ENCODE results near the gene MAST1.

MAST1 gene

GRCh38 chr19:12847159-12848139, 9.1 kb downstream of the MAST1 start:
- Histone ChIP-seq H2AFZ (ENCODE audit: low read depth, low read length) (peak overlapping the region; percentile 74), H3K27me3 (ENCODE audit: control insufficient read depth in 1 of 2, insufficient read depth in 1 of 2, low read length in 2 of 2) (peaks cover 22 to 28% of the 10 kb centered on the region in 2 experiments), H3K4ac (ENCODE audit: low read depth in 1 of 2, low read length in 2 of 2) (no peak overlapping the region), H2BK120ac (ENCODE audit: low read depth, low read length) (no peak overlapping the region), H2BK15ac (ENCODE audit: low read depth, poor library complexity, severe bottlenecking) (no peak overlapping the region), H3K9ac (ENCODE audit: low read length) (peak overlapping the region; percentile 73), H3K18ac (ENCODE audit: low read depth in 1 of 2, low read length in 2 of 2) (peak overlapping the region; percentile 38 to 40), H2BK5ac (ENCODE audit: low read depth, low read length, poor library complexity, severe bottlenecking) (no peak overlapping the region), H2AK5ac (ENCODE audit: low read length, severe bottlenecking) (no peak overlapping the region), H3K4me2 (ENCODE audit: low read length, poor library complexity, severe bottlenecking) (peak overlapping the region; percentile 64), H2BK12ac (ENCODE audit: low read length in 2 of 2) (peak overlapping the region in 1 of 2 experiments; percentile 38), H3K27ac (ENCODE audit: low read length, poor library complexity, severe bottlenecking) (no peak overlapping the region), H3K4me1 (ENCODE audit: control insufficient read depth, insufficient read depth, low read depth, low read length) (peaks cover 9% of the 10 kb centered on the region), H3K79me1 (replicated peaks; ENCODE audit: low read length, poor library complexity, severe bottlenecking) (no peaks in the 10 kb centered on the region), H4K91ac (ENCODE audit: low read length) (no peak overlapping the region), H3K9me3 (ENCODE audit: control insufficient read depth, low read length) (no peaks in the 10 kb centered on the region), H3K14ac (ENCODE audit: low read length in 2 of 2) (no peak overlapping the region), H3K4me3 (ENCODE audit: insufficient read depth in 1 of 2, low read depth in 1 of 2, low read length in 2 of 2) (peak overlapping the region in 1 of 2 experiments; percentile 57), H3K36me3 (ENCODE audit: control insufficient read depth in 1 of 2, insufficient read depth in 2 of 2, low read depth in 1 of 2, low read length in 2 of 2) (no peaks in the 10 kb centered on the region), H3K23ac (ENCODE audit: low read length in 2 of 2) (no peak overlapping the region), H4K8ac (ENCODE audit: low read length) (peak overlapping the region; percentile 71)
- WGBS, result 24% methylated on average over 69 of the region's 69 CpGs
- peak; percentile 75 for DNase-seq

- H3K4me2 ChIP-seq (ENCODE audit: low read length, poor library complexity, severe bottlenecking), result no peak overlapping the region
- no peak for DNase-seq
- no peak overlapping the region for H3K18ac ChIP-seq (ENCODE audit: low read depth in 1 of 2, low read length in 2 of 2)
- H3K79me1 ChIP-seq (replicated peaks; ENCODE audit: low read length, poor library complexity, severe bottlenecking), result no peaks in the 10 kb centered on the region
- no peak overlapping the region for H3K27ac ChIP-seq (ENCODE audit: low read length, poor library complexity, severe bottlenecking)
- H4K8ac ChIP-seq (ENCODE audit: low read length), result no peak overlapping the region
- H2AFZ ChIP-seq (ENCODE audit: low read depth, low read length), result no peak overlapping the region
- no peaks in the 10 kb centered on the region for H3K4me1 ChIP-seq (ENCODE audit: control insufficient read depth, insufficient read depth, low read depth, low read length)
- H4K91ac ChIP-seq (ENCODE audit: low read length), result no peak overlapping the region
- H3K4me3 ChIP-seq (ENCODE audit: insufficient read depth in 1 of 2, low read depth in 1 of 2, low read length in 2 of 2), result no peak overlapping the region
- H3K9ac ChIP-seq (ENCODE audit: low read length), result no peak overlapping the region
- H3K36me3 ChIP-seq (ENCODE audit: control insufficient read depth in 1 of 2, insufficient read depth in 2 of 2, low read depth in 1 of 2, low read length in 2 of 2), result no peaks in the 10 kb centered on the region
- H2AK5ac ChIP-seq (ENCODE audit: low read length, severe bottlenecking), result no peak overlapping the region
- H3K4ac ChIP-seq (ENCODE audit: low read depth in 1 of 2, low read length in 2 of 2), result no peak overlapping the region
- peaks cover 0 to 3% of the 10 kb centered on the region in 2 experiments for H3K27me3 ChIP-seq (ENCODE audit: control insufficient read depth in 1 of 2, insufficient read depth in 1 of 2, low read length in 2 of 2)
- H2BK5ac ChIP-seq (ENCODE audit: low read depth, low read length, poor library complexity, severe bottlenecking), result no peak overlapping the region
- no peak overlapping the region for H2BK120ac ChIP-seq (ENCODE audit: low read depth, low read length)
- no peak overlapping the region for H2BK15ac ChIP-seq (ENCODE audit: low read depth, poor library complexity, severe bottlenecking)
- no peak overlapping the region for H3K14ac ChIP-seq (ENCODE audit: low read length in 2 of 2)
- H3K23ac ChIP-seq (ENCODE audit: low read length in 2 of 2), result no peak overlapping the region
- H2BK12ac ChIP-seq (ENCODE audit: low read length in 2 of 2), result no peak overlapping the region
- peaks cover 11% of the 10 kb centered on the region for H3K9me3 ChIP-seq (ENCODE audit: control insufficient read depth, low read length)
- WGBS, result no CpG with 5 or more reads among the region's 1 CpG
Measured at GRCh38 chr19:12856653-12857052, 18.3 kb downstream of the MAST1 start.

GRCh38 chr19:12858041-12858928, 20.0 kb downstream of the MAST1 start:
- peaks cover 0 to 11% of the 10 kb centered on the region in 2 experiments for H3K27me3 ChIP-seq (ENCODE audit: control insufficient read depth in 1 of 2, insufficient read depth in 1 of 2, low read length in 2 of 2)
- H2BK120ac ChIP-seq (ENCODE audit: low read depth, low read length), result no peak overlapping the region
- H4K8ac ChIP-seq (ENCODE audit: low read length), result no peak overlapping the region
- no peaks in the 10 kb centered on the region for H3K79me1 ChIP-seq (replicated peaks; ENCODE audit: low read length, poor library complexity, severe bottlenecking)
- no peak for DNase-seq
- H3K9ac ChIP-seq (ENCODE audit: low read length), result no peak overlapping the region
- H3K9me3 ChIP-seq (ENCODE audit: control insufficient read depth, low read length), result peaks cover 11% of the 10 kb centered on the region
- H3K23ac ChIP-seq (ENCODE audit: low read length in 2 of 2), result no peak overlapping the region
- H2BK5ac ChIP-seq (ENCODE audit: low read depth, low read length, poor library complexity, severe bottlenecking), result no peak overlapping the region
- H4K91ac ChIP-seq (ENCODE audit: low read length), result no peak overlapping the region
- no peak overlapping the region for H2BK12ac ChIP-seq (ENCODE audit: low read length in 2 of 2)
- H3K36me3 ChIP-seq (ENCODE audit: control insufficient read depth in 1 of 2, insufficient read depth in 2 of 2, low read depth in 1 of 2, low read length in 2 of 2), result no peaks in the 10 kb centered on the region
- H2AK5ac ChIP-seq (ENCODE audit: low read length, severe bottlenecking), result no peak overlapping the region
- no peak overlapping the region for H3K27ac ChIP-seq (ENCODE audit: low read length, poor library complexity, severe bottlenecking)
- WGBS, result 96% methylated on average over 31 of the region's 35 CpGs
- no peak overlapping the region for H3K4me2 ChIP-seq (ENCODE audit: low read length, poor library complexity, severe bottlenecking)
- no peaks in the 10 kb centered on the region for H3K4me1 ChIP-seq (ENCODE audit: control insufficient read depth, insufficient read depth, low read depth, low read length)
- no peak overlapping the region for H2BK15ac ChIP-seq (ENCODE audit: low read depth, poor library complexity, severe bottlenecking)
- H2AFZ ChIP-seq (ENCODE audit: low read depth, low read length), result no peak overlapping the region
- peak overlapping the region in 1 of 2 experiments; percentile 28 for H3K14ac ChIP-seq (ENCODE audit: low read length in 2 of 2)
- H3K4ac ChIP-seq (ENCODE audit: low read depth in 1 of 2, low read length in 2 of 2), result no peak overlapping the region
- no peak overlapping the region for H3K18ac ChIP-seq (ENCODE audit: low read depth in 1 of 2, low read length in 2 of 2)
- no peak overlapping the region for H3K4me3 ChIP-seq (ENCODE audit: insufficient read depth in 1 of 2, low read depth in 1 of 2, low read length in 2 of 2)

GRCh38 chr19:12859546-12859945, 21.2 kb downstream of the MAST1 start:
- H2AFZ ChIP-seq (ENCODE audit: low read depth, low read length), result no peak overlapping the region
- no peak for DNase-seq
- H3K4me1 ChIP-seq (ENCODE audit: control insufficient read depth, insufficient read depth, low read depth, low read length), result no peaks in the 10 kb centered on the region
- no peak overlapping the region for H3K27ac ChIP-seq (ENCODE audit: low read length, poor library complexity, severe bottlenecking)
- no peak overlapping the region for H2BK15ac ChIP-seq (ENCODE audit: low read depth, poor library complexity, severe bottlenecking)
- no peaks in the 10 kb centered on the region for H3K79me1 ChIP-seq (replicated peaks; ENCODE audit: low read length, poor library complexity, severe bottlenecking)
- no peak overlapping the region for H3K4me3 ChIP-seq (ENCODE audit: insufficient read depth in 1 of 2, low read depth in 1 of 2, low read length in 2 of 2)
- H3K27me3 ChIP-seq (ENCODE audit: control insufficient read depth in 1 of 2, insufficient read depth in 1 of 2, low read length in 2 of 2), result peaks cover 0 to 11% of the 10 kb centered on the region in 2 experiments
- H2BK12ac ChIP-seq (ENCODE audit: low read length in 2 of 2), result no peak overlapping the region
- no peak overlapping the region for H3K9ac ChIP-seq (ENCODE audit: low read length)
- 57% methylated on average over 6 of the region's 7 CpGs for WGBS
- H3K4ac ChIP-seq (ENCODE audit: low read depth in 1 of 2, low read length in 2 of 2), result no peak overlapping the region
- no peak overlapping the region for H3K4me2 ChIP-seq (ENCODE audit: low read length, poor library complexity, severe bottlenecking)
- no peak overlapping the region for H2BK120ac ChIP-seq (ENCODE audit: low read depth, low read length)
- H2BK5ac ChIP-seq (ENCODE audit: low read depth, low read length, poor library complexity, severe bottlenecking), result no peak overlapping the region
- H3K23ac ChIP-seq (ENCODE audit: low read length in 2 of 2), result no peak overlapping the region
- H3K9me3 ChIP-seq (ENCODE audit: control insufficient read depth, low read length), result peaks cover 11% of the 10 kb centered on the region
- no peak overlapping the region for H2AK5ac ChIP-seq (ENCODE audit: low read length, severe bottlenecking)
- no peak overlapping the region for H4K8ac ChIP-seq (ENCODE audit: low read length)
- H3K14ac ChIP-seq (ENCODE audit: low read length in 2 of 2), result no peak overlapping the region
- no peaks in the 10 kb centered on the region for H3K36me3 ChIP-seq (ENCODE audit: control insufficient read depth in 1 of 2, insufficient read depth in 2 of 2, low read depth in 1 of 2, low read length in 2 of 2)
- no peak overlapping the region for H3K18ac ChIP-seq (ENCODE audit: low read depth in 1 of 2, low read length in 2 of 2)
- no peak overlapping the region for H4K91ac ChIP-seq (ENCODE audit: low read length)
